HG03196 (cell line): ENCODE data around the gene OR2M2.

Source experiments
- ATAC-seq: cut with Tn5 transposase; IDR thresholded peaks from one replicate; pipeline ENCODE4 v1.9.1; 2021; ENCODE audit not compliant: unreplicated experiment

OR2M2 gene

GRCh38 chr1:248174521-248174920 lies at the start of gene OR2M2:
TSS of gene OR2M2 (plus strand) at chr1:248174821. CDS start at chr1:248179986, 5,165 bp downstream.
- no peak for ATAC-seq

DNA sequence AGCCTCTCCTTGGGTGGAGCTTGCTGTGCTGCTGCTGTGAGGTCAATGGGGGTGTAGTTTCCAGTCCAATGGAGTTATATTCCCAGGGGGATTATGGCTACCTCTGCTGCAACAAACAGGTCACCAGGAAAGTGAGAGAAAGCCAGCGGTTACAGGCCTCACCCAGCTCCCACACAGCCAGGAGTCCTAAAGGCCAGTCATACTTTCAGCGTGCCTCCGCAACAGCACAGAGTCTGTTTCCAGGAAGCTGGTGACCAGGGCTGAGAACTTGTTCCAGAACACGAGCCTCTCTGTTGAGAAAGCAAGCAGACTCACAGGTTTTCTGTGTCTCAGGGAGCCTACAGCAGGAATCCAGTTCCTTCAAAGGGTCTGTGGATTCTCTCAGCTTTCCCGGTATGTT lies 47.0 kb upstream of the OR2M2 start:
- ATAC-seq = no peak

GRCh38 chr1:248136811-248137210 lies 37.8 kb upstream of the OR2M2 start:
- no peak for ATAC-seq

- no peak for ATAC-seq
These were observed 33.8 kb upstream of the OR2M2 start for GRCh38 chr1:248140846-248141245.

GRCh38 chr1:248143311-248143710 lies 31.3 kb upstream of the OR2M2 start:
- no peak for ATAC-seq

DNA sequence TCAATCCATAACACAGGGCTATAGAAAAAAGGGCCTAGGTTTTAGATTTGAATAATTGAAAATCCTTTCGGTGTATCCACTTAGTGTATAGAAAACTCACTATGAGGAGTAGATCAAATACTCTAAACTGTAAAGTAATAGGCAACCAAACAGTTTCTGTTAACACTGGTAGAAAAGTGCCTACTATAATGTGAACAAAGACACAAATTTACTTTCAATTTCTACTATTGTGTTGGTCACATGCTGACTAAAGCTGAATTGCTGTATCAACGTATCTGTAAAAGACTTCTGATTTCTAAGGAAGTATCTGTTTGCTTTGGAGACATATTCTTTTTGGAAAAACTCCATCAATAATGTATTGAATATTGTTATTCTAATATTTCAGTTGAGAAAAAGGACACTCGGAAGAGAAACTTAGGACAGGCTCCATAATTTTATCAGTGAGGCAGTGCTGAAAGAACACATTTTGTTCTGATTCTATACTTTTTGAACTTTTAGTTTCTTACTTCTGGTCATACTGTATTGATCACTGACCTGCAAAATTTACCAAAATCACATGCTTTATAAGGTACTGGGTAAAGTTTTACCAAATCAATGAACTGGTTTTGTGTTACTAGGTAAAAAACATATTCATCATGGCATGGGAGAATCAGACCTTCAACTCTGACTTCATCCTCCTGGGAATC lies 30.0 kb upstream of the OR2M2 start, which contains the start of gene OR2M5:
TSS of gene OR2M5 (plus strand) at position 636 of the 686 bp plus-strand sequence. CDS start at position 636, 0 bp downstream.
- ATAC-seq = no peak

GRCh38 chr1:248152056-248152827 lies 22.4 kb upstream of the OR2M2 start:
- no peak for ATAC-seq

DNA sequence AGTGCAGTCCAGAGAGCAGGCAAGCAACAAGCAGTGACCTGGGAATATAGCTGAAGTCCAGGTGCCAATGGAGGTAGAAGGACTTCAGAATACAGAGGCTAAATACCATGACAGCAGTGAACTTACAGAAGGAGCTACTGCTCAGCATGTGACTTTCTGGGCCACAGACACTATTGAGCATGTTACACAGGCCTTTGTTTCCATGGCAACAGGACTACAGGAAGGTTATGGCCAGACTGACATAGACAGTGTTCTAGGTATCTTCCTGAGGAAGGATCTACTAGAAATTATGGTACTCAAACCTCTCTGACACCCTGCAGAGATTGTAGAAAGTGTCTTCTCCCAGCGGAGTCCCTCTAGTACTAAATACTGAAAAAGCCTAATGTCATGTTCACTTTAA lies 18.7 kb upstream of the OR2M2 start:
- no peak for ATAC-seq

GRCh38 chr1:248158758-248159157 lies 15.9 kb upstream of the OR2M2 start:
- no peak for ATAC-seq

DNA sequence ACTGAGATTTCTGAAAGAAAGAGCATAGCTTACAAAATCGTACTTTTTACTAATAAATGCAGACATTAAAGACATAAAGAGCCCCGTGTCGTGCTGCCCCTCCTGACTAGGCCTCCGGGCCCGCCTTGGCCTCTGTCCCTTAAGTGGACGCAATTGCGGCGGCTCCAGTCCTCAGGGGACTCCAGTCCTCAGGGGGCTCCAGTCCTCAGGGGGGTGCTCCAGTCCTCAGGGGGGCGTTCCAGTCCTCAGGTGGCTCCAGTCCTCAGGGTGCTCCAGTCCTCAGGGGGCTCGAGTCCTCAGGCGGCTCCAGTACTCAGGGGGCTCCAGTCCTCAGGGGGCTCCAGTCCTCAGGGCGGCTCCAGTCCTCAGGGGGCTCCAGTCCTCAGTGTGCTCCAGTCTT lies 10.6 kb upstream of the OR2M2 start:
- no peak for ATAC-seq

- no peak for ATAC-seq
These were observed 9.4 kb upstream of the OR2M2 start for GRCh38 chr1:248165186-248165585.

DNA sequence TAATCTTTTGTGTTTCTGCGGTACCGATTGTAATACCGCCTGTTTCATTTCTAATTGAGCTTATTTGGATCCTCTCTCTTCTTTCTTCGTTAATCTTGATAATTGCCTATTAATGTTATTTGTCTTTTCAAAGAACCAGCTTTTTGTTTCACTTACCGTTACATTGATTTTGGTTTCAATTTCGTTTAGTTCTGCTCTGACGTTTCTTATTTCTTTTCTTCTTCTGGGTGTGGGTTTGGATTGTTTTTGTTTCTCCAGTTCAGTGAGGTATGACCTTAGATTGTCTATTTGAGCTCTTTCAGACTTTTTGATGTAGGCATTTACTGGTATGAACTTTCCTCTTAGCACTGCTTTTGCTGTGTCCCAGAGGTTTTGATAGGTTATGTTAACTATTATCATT lies 9.4 kb downstream of the OR2M2 start:
- ATAC-seq = no peak

- ATAC-seq = no peak
These were observed 12.7 kb downstream of the OR2M2 start for GRCh38 chr1:248187363-248187762.

DNA sequence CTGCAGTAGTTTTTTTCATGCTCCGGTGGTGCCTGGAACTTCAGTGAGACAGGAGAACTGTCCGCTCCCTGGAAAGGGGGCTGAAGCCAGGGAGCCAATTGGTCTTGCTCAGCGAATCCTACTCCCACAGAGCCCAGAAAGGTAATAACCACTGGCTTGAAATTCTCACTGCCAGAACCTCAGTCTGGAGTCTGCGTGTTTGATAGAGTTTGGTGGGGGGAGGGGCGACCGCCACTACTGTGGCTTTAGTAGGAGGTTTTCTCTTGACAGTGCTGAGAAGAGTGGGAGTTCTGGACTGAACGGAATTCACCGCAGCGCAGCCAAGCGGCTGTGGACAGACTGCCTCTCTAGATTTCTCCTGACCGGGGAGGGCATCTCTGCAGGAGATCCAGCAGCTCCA lies 14.4 kb downstream of the OR2M2 start:
- no peak for ATAC-seq

DNA sequence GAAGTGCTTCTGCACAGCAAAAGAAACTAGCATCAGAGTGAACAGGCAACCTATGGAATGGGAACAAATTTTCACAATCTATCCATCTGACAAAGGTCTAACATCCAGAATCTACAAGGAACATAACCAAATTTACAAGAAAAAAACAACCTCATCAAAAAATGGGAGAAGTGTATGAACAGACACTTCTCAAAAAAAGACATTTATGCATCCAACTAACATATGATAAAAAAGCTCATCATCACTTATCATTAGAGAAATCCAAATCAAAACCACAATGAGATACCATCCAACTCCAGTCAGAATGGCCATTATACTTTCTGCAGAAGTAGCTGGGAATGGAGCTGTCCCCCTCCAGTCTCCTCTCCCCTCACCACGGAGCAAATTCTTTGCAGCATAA lies 19.5 kb downstream of the OR2M2 start:
- ATAC-seq = no peak

- ATAC-seq = no peak
These were observed 22.3 kb downstream of the OR2M2 start, which contains the start of gene OR2M3 for GRCh38 chr1:248196965-248197364. TSS of gene OR2M3 (plus strand) at chr1:248197265. CDS start at chr1:248203068, 5,803 bp downstream.

- ATAC-seq = no peak
These were observed 41.3 kb downstream of the OR2M2 start for GRCh38 chr1:248215880-248216279.

- ATAC-seq = no peak
These were observed 50.9 kb downstream of the OR2M2 start for GRCh38 chr1:248225537-248225936.

GRCh38 chr1:248229360-248229908 lies 54.8 kb downstream of the OR2M2 start:
- ATAC-seq = no peak
